ENCODE results near the gene KCTD19. TPM values are rescaled to one million over a fixed set of nuclear protein-coding genes. Genes with fewer than 3 reads are reported as not detected.

The KCTD19 gene
- total RNA-seq, 1 experiment from 2014 or later, result not detected

- peak; percentile 96 for DNase-seq (ENCODE audit: low read depth)
Observed at GRCh38 chr16:67244387-67245185, 82.0 kb downstream of the KCTD19 start.

GRCh38 chr16:67243481-67243880, 83.1 kb downstream of the KCTD19 start:
- no peak for DNase-seq (ENCODE audit: low read depth)

GRCh38 chr16:67242138-67242730, 84.3 kb downstream of the KCTD19 start:
- no peak for DNase-seq (ENCODE audit: low read depth)

- DNase-seq (ENCODE audit: low read depth), result peak; percentile 94
Observed at GRCh38 chr16:67241008-67241900, 85.3 kb downstream of the KCTD19 start.

GRCh38 chr16:67240506-67240905, 86.0 kb downstream of the KCTD19 start:
- DNase-seq (ENCODE audit: low read depth), result peak; percentile 53

Other genes starting within 250 kb of the KCTD19 start
- gene PHAF1, start 216.8 kb downstream of the KCTD19 start, total RNA-seq (2014; rRNA removed; shearing (Covaris generic)), result 12.1 and 23.8 TPM in 2 replicates
- 2.8 and 5.6 TPM in 2 replicates for gene B3GNT9, start 175.7 kb downstream of the KCTD19 start, total RNA-seq (2014; rRNA removed; shearing (Covaris generic))
- gene TRADD, start 166.8 kb downstream of the KCTD19 start, total RNA-seq (2014; rRNA removed; shearing (Covaris generic)), result 10.9 and 13.7 TPM in 2 replicates
- gene FBXL8, start 166.8 kb downstream of the KCTD19 start, total RNA-seq (2014; rRNA removed; shearing (Covaris generic)), result 10.3 and 12.8 TPM in 2 replicates
- 9.0 and 11.0 TPM in 2 replicates for gene HSF4, start 162.0 kb downstream of the KCTD19 start, total RNA-seq (2014; rRNA removed; shearing (Covaris generic))
- 18.4 and 22.8 TPM in 2 replicates for gene NOL3, start 156.2 kb downstream of the KCTD19 start, total RNA-seq (2014; rRNA removed; shearing (Covaris generic))
- gene MATCAP1, start 142.8 kb downstream of the KCTD19 start, total RNA-seq (2014; rRNA removed; shearing (Covaris generic)), result 7.0 and 11.6 TPM in 2 replicates
- gene EXOC3L1, start 136.6 kb downstream of the KCTD19 start, total RNA-seq (2014; rRNA removed; shearing (Covaris generic)), result 1.1 and 1.6 TPM in 2 replicates
- 201 and 230 TPM in 2 replicates for gene E2F4, start 134.6 kb downstream of the KCTD19 start, total RNA-seq (2014; rRNA removed; shearing (Covaris generic))
- 2.6 and 3.0 TPM in 2 replicates for gene ELMO3, start 127.6 kb downstream of the KCTD19 start, total RNA-seq (2014; rRNA removed; shearing (Covaris generic))
- 39.4 and 50.3 TPM in 2 replicates for gene TMEM208, start 99.6 kb downstream of the KCTD19 start, total RNA-seq (2014; rRNA removed; shearing (Covaris generic))
- 54.8 and 65.1 TPM in 2 replicates for gene FHOD1, start 79.3 kb downstream of the KCTD19 start, total RNA-seq (2014; rRNA removed; shearing (Covaris generic))
- gene SLC9A5, start 77.8 kb downstream of the KCTD19 start, total RNA-seq (2014; rRNA removed; shearing (Covaris generic)), result 0.57 and 1.9 TPM in 2 replicates
- 1.8 and 3.7 TPM in 2 replicates for gene PLEKHG4, start 47.2 kb downstream of the KCTD19 start, total RNA-seq (2014; rRNA removed; shearing (Covaris generic))
- not detected in 2 replicates for gene LRRC36, start 74 bp upstream of the KCTD19 start, total RNA-seq (2014; rRNA removed; shearing (Covaris generic))
- gene TPPP3, start 66.8 kb upstream of the KCTD19 start, total RNA-seq (2014; rRNA removed; shearing (Covaris generic)), result not detected in 2 replicates
- gene ZDHHC1, start 89.7 kb upstream of the KCTD19 start, total RNA-seq (2014; rRNA removed; shearing (Covaris generic)), result 2.6 and 4.1 TPM in 2 replicates
- gene HSD11B2, start 104.4 kb upstream of the KCTD19 start, total RNA-seq (2014; rRNA removed; shearing (Covaris generic)), result 0.94 and 1.0 TPM in 2 replicates
- gene ATP6V0D1, start 154.4 kb upstream of the KCTD19 start, total RNA-seq (2014; rRNA removed; shearing (Covaris generic)), result 89.7 and 108 TPM in 2 replicates
- not detected in 2 replicates for gene AGRP, start 156.8 kb upstream of the KCTD19 start, total RNA-seq (2014; rRNA removed; shearing (Covaris generic))
- gene RIPOR1, start 202.1 kb upstream of the KCTD19 start, total RNA-seq (2014; rRNA removed; shearing (Covaris generic)), result 17.2 and 18.2 TPM in 2 replicates
- gene CTCF, start 235.8 kb upstream of the KCTD19 start, total RNA-seq (2014; rRNA removed; shearing (Covaris generic)), result 44.4 and 53.8 TPM in 2 replicates

Data from HT1080 (cell line).